HG02840 (cell line): ENCODE data around the gene BST1.
"Not testable (repeated sequence)": the region's sequence is repeated elsewhere in the genome, so short reads cannot be mapped to it uniquely, and the experiment has no call there.

Experiments used
- ATAC-seq: cut with Tn5 transposase; IDR thresholded peaks from one replicate; pipeline ENCODE4 v1.9.1; 2021; ENCODE audit warnings: mild to moderate bottlenecking, moderate library complexity, moderate number of reproducible peaks; ENCODE audit not compliant: unreplicated experiment, low FRiP score

The BST1 gene

DNA sequence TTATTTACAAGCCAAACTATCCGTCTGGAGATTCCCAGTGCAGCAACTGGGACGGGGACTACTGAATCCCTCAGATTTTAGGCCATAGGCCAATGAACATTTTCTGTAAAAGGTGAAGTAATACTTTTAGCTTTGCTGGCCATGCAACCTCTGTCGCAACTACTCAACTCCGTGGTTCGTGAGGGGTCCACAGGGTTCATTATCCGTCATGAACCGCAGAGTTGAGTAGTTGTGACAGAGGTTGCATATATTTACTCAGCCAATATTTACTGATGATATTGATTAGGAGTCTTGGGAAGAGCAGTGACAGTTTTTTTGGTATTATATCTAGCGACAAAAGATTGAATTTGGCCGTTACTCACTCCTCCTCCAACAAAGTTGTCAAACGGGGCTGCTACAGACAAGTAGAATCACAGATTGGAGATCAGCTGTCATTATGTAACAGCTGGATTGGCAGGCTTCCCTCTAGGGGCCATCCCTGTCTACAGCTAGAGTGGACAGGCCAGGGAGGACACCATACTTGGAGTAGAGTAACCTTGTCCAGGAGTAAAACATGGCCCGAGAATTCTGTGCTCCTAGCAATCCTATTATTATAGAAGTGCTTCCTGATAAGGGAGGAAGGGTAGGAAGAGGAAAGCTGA lies 38.0 kb downstream of the BST1 start:
- ATAC-seq, result no peak

DNA sequence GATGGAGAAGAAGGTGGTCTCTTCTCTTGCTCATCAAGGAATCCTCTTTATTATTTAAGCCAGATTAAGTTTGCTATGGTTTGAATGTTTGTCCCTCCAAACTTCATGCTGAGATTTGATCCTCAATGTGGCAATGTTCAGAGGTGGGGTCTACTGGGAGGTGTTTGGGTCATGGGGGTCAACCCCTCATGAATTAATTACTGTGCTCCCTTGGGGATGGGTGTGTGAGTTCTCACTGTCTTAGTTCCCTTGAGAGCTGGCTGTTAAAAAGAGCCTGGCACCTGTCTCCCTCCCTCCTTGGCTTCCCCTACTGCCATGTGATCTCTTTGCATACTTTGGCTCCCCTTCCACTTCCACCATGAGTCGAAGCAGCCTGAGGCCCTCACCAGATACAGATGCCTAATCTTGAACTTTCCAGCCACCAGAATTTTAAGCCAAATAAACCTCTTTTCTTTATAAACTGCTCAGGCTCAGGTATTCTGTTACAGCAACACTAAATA lies 39.3 kb downstream of the BST1 start:
- no peak for ATAC-seq

DNA sequence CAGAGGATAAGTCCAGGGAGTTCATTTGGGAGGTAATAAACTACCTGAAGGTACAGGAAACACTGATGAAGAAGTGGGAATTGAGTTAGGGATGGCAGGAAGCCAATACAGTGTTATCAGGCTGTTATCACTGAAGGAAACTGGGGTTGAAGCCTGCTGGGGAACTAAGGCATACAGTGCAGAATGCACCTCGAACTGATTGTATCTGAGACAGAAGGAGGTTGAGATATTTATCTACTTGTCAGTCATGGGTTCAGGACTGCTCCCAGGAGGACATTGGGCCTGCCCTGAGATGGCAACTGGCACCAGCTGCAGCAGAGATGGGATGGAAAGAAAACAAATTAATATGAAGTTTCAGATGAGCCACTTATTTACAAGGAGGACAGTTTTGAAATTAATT lies 39.8 kb downstream of the BST1 start:
- no peak for ATAC-seq

DNA sequence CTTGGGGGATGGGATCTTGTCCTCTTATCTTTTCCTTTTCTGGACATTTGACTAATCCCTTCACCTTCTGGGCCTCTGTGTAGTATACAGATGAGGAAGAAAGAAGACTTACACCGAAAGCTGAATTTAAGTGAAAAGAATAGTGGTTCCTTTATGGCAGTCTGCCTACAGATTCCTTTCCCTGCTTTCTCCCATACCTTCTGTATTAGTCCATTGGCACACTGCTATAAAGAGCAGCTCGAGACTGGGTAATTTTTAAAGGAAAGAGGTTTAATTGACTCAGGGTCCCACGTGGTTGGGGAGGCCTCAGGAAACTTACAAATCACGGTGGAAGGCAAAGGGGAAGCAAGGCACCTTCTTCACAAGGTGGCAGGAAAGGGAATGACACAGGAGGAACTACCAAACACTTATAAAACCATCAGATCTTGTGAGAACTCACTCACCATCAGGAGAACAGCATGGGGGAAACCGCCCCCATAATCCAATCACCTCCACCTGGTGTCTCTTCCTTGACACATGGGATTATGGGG lies 41.2 kb downstream of the BST1 start:
- no peak for ATAC-seq

DNA sequence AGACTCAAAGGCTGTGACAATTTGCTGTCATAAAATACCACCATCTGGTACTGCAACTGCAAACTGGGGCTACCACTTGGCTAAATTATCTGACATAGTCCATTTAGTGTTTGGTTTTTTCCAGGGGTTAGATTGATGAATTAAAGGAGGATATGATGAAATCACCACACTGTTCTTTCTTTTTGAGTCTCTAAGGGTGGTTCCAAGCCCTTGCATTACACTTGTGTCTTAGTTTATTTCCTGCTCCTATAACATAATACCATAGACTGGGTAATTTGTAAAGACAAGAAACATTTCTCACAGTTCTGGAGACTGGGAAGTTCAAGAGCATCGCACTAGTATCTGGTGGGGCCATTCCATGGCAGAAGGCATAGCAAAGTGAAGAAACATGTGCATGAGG lies 43.2 kb downstream of the BST1 start:
- no peak for ATAC-seq

DNA sequence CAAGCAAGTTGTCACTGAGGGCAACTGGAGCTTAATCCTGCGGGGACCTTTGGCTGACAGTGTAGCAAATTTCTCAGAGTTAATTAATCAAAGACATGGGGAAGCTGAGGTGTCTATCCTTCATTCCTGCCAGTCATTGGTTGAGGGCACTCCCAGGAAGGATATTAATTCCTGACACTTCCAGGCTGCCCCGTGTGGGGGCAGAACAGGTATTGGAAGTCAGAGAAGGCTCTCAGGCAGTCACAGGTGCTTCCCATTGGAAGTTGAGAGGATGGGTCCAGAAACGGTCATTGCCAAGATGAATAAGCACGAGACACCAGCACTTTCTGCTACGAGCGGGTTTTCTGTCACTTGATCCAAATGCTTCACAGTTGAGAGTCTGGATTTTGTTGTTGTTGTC lies 46.1 kb downstream of the BST1 start:
- ATAC-seq, result no peak

DNA sequence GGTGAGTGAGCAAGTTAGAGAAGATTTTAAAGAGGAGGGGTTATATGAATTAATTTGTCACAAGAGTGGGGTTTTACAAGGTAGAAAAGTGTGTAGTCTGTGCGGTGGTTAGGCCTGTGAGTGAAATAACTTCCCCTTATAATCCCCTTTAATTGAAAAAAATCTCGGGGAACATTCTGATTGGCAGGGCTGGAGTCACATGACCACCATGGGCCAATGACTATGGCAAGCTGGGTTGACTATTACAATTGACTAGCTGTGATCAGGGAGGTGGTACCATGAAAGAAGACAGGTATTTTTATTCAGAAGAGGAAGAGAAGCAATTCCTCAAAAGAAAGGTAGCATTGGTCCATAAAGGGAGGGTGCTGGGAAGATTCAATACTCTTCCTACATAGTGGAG lies 48.3 kb downstream of the BST1 start:
- no peak for ATAC-seq

DNA sequence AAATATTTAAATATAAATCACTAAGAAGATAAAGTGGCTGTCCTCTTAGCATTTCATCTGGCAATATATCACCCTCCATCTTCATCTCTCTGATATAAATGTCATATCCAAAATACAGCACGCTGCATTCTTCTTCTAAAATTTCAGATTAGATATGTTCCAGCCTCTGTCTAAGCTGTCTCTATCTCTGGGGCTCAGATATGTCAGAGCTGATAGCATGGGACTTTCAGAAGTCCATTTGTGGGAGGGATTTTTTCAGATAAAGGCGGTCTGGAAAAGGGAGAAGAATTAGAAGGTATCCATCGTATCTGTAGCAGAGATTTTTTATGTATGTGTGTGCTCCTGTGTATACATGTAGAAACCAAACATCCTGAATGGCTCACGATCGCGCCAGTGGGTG lies 50.2 kb downstream of the BST1 start:
- ATAC-seq, result no peak

DNA sequence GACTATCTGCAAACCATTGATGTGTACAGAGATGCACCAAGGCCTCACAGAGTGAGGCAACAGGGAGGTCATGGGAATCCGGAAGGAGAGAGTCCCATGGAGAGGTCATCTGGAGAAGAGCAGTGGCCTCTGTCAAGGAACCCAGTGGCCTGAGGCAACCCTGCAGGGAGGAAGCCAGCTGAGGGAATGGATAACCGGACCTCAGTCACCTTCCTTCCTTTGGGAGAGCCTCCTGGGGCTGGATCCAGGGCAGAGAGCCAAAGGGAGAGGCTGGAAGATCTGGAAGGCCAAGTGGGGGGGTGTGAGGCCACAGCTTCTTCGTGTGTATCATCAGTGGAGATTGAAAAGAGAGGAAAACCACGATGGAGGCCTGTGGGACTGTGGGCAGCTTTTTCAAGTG lies 50.9 kb downstream of the BST1 start:
- no peak for ATAC-seq

DNA sequence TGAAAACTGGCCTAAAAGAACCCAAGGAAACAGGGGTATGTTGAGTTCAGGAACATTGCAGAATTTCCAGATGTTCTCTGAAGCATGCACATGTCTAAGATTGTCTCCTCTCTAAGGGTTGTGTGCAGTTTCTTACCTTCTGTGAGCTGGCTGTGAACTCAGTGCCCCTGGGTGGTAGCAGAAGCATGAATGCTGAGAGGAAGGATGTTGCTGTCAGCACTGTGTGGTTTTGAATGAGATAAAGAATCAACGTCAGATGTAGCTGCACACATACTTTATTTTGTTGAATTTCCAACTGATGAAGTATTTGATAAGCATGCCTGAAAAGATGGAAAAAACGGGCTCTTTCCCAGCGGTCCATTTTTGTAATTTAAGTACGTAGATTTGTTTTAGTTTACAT lies 51.5 kb downstream of the BST1 start:
- no peak for ATAC-seq

DNA sequence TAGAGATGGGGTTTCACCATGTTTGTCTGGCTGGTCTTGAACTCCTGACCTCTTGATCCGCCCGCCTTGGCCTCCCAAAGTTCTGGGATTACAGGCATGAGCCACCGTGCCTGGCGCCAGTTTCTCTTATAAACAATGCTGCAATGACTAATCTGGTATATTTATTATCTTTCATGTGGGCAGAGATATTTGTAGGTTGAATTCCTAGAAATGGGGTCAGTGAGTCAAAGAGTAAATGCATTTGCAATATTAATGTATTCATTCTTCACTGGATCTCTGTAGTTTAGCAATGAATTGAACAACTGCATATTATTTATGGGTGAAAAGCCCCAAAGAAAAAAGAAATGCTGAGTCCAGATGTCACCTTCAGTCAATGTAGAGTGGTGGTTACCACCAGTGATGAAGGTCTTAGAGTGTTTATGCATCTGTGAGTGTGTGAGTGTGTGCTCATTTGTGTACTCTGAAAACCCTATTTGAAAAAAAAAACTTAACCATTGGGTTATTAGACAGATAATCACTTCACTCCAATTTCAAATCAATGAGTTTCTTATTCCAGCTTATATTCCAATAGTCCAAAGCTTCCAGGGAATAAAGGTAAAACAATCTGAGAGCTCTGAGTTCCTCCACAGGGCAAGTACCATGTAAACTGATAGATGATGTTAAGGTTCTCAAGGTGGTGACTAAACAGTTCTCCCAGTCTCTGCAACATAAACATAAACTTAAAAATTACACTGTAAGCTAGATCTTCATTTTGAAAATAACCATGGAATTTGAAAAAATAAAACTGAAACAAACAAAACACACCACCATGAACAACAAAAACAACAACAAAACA lies 52.7 kb downstream of the BST1 start:
- no peak for ATAC-seq

DNA sequence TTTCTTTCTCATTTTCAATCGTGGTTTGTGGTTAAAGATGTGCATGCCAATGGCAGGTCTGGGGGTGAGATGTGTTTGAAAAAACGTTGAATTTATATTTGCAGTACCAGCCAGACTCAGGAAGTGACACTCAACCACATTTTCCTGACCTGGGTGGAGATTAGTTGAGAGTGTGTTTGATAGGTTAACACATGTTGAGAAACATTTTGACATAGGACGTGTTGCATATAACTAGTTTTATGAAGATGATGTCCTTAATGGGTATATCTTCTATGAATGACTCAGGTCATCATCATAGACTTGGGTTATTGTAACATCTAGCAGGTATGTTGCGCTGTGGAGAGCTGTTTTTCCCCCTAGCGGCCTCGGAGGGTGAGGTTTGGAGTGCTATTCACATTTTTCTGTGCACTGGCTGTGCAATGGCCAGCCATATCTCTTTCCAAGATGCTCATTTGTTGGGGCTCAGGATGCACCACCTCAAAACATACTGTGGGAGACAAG lies 53.5 kb downstream of the BST1 start:
- ATAC-seq, result peak; percentile 72

DNA sequence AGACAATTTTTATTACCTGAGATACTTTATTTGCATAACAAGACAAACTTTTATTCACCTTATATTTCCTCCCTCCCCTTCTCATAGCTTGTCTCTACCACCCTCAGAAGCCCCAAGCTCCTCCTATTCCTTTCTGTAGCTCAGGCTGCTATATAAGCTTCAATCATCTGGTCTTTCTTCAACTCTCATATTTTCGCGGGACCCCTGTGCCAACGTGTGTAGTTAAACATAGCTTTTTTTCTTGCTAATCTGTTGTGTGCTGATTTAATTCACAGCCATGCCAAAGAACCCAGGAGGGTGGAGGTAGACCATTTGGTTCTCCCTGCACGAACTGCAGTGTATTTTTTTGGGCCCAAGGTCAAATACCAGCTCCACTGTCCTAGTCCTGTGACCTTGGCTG lies 54.2 kb downstream of the BST1 start:
- ATAC-seq, result no peak

DNA sequence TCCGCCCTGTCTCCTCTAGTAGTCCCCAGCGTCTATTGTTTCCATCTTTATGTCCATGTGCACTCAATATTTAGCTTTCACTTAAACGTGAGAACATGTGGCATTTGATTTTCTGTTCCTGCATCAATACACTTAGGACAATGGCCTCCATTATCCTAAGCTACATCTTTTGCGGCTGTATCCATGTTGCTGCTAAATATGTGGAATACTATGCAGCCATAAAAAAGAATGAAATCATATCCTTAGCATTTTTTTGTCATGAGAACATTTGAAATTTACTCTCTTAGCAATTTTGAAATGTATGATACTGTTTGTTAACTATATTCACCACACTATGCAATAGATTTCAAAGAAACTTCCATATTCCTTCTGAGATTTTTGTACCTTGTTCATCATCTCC lies 55.4 kb downstream of the BST1 start:
- ATAC-seq, result no peak

DNA sequence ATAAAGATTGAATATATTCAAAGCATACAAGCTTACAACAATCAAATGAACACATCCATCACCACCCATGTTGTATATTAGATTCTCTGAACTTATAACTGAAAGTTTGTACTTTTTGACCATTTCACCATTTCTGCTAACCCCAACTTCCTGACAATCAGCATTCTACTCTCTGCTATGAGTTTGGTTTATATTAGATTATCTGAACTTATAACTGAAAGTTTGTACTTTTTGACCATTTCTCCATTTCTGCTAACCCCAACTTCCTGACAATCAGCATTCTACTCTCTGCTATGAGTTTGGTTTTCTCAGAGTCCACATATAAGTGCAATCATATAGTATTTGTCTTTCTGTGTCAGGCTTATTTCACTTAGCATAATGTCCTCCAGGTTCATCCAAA lies 59.6 kb downstream of the BST1 start:
- ATAC-seq, result not testable (repeated sequence)

DNA sequence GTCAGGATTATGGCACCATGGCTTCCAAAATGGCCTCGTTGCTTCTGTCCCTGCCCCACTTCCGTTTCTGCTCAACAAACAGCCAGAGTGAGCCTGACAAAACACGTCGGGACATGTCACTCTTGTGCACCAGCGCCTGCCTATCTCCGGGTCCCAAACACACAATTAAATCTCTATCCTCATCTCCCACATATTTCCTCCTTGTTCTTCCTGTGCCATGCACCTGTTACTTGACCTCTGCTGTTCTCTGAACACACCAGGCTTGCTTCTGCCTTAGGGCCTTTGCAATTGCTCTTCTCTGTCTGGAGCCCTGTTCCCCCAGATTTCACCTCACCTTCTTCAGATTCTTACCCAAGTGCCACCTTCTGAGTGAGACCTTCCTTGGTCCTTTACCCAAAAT lies 62.5 kb downstream of the BST1 start:
- no peak for ATAC-seq

DNA sequence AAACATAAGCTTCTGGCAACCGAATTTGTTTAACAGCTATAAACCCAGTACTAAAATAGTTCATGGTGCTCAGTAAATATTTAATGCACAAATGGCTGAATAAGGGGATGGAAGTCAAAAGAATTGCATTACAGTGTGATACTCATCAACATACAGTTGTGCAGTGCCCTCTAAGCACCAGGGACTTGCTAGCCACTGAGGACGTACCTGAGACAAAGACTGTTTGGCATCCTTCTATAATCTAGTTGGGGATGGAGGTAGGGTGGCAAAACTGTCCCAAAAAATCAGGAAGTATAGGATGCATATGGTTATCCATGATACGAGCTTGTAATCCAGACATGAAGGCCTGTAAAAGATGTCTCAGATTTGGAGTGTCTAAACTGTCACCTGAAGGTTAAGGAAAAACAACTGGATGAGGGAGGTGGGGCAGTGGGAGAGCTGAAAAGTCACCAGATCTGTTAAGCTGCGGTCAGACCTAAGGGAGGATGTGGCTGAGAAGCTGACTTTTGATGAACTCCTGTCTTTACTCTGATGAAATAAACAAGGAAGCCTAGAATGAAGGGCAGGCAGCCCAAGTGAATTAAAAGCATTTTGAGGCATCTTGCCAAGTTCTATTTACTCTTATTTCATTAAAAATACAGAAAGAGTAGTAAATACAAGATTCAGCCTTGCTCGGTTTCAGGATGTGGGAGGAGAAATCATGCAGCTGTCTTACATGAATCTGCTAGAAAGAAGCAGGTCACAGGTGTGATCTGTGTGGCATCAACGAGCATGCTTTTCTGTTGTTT lies 63.2 kb downstream of the BST1 start:
- peak; percentile 55 for ATAC-seq

DNA sequence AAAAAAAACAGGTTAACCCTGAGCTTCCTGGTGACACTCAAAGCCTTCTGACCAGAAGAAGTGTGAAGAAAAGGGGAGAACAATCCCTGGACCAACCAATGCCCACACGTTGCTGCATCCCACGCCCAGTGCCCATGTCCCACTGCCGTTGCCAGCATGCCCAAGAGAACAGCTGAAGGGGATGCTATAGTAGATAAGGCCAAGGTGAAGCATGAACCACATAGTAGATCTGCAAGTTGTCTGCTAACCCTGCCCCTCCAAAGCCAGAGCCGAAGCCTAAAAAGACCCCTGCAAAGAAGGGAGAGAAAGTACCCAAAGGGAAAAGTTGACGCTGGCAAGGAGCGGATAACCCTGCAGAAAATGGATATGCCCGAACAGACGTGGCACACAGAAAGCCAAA lies 64.0 kb downstream of the BST1 start:
- no peak for ATAC-seq

DNA sequence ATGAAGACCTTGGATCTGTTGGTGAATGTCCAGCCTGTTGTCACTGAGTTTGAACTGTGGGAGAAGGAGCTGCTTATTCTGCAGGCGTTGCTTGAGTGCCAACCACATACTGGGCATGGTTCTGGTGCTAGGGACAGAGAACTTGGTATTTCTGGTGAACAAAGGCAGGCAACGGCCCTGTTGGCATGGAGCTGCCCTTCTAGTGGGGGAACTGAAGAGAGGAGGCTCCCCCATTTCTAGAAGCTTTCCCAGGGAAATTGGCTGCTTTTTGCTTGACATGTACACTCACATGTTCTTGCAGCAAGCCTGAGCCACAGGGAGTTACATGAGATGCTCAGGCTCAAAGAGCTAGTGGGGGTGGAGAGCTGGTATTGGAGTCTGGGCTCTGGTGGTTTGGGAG lies 66.3 kb downstream of the BST1 start:
- no peak for ATAC-seq

DNA sequence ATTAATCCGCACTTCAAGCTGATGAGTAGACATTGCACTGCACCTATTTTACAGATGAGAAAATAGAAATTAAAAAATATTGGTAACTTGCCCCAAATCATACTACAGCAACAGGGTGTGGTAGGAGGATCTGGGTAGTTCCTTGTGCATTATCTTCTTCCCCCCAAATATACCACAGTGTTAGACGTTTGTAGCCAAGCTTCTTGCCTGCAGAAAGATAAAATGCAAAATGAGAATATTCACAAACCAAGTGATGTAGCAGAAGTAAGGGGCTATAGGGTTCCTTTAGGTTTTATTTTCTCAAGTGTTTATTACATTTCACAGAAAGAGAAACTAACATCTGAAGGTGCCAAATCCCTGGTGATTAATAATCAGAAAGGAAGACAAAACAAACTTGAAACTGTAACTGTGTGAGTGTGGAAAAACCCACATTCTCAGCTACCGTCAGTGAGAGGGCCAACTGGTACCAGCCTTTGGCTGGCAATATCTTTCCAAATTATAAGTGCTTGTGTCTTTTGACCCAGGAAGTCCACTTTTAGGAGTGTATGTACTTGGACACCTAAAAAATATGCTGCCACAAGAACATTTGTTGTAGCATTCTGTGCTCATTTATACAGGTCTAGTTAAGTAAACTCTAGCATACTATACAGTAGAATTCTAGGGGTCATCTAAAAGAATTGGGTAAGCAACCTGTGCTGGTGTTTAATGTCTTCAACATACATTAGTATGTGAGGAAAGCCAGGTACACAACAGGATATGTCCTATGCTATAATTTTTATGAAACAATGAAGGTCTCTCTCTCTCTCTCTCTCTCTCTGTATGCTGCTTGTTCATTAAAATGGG lies 68.6 kb downstream of the BST1 start:
- ATAC-seq, result peak; percentile 61
